Left ventricle myocardium superior (tissue), 1 donor: Measurements from ENCODE around the gene GALNTL6. TPM values are rescaled to one million over a fixed set of nuclear protein-coding genes. Genes with fewer than 3 reads are reported as not detected.

Source experiments
- ATAC-seq: fragments of 200-7000 bp; cut with Tn5 transposase; one replicate; pipeline ENCODE4 v1.9.1; 2020; ENCODE audit warnings: mild to moderate bottlenecking, moderate library complexity
- DNase-seq: peaks from one replicate; pipeline ENCODE4 v3.0.0-alpha.2; 2020
- intact Hi-C: fragments of 100-400 bp; cut with micrococcal nuclease; formaldehyde crosslinking; loops from one replicate; pipeline ENCODE4 v1.11.0; 2022
- long read RNA-seq: library from polyadenylated mRNA; unstranded; transcript quantifications from one replicate; pipeline ENCODE4 v2.0.0, GENCODE V29; 2021
- total RNA-seq: library from RNA; stranded (reverse); fragmentation: NEBNext Ultra II Directional; extraction: Animal tissue kit (Norgen Biotek cat#: 25700); gene quantifications from one replicate; pipeline ENCODE4 v1.2.1, GENCODE V29; 2021
- donor health status: DM: no; HTN: yes; CAD: no; lungs with severe emphysema.

Gene GALNTL6
- total RNA-seq: not detected
- long read RNA-seq: 0 reads

GRCh38 chr4:171812665-171813525 lies at the start of gene GALNTL6:
Gene GALNTL6 (plus strand): TSS chr4:171813404.
- no peak for DNase-seq
- no peak for ATAC-seq
- intact Hi-C loops: no loop called here

DNA sequence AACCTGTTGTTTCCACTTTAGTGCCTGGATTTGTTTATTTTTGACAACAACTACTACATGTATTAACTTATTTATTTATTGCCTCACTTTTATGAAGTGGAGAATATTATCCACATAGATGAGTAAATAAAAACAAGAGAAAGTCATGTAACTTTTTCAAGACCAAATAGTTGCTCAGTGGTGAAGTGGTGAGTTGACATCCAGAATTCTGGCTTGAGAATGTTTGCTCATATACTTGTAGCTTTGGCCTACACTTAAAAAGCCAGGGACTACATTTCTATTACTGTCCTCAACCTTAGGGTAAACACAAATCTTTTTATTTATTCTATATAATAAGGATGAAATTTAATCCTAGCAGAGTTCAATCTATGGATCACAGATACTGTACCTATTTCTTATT lies 47.7 kb upstream of the GALNTL6 start:
- ATAC-seq (no peak), DNase-seq (no peak)
- intact Hi-C loops: no loop called here

DNA sequence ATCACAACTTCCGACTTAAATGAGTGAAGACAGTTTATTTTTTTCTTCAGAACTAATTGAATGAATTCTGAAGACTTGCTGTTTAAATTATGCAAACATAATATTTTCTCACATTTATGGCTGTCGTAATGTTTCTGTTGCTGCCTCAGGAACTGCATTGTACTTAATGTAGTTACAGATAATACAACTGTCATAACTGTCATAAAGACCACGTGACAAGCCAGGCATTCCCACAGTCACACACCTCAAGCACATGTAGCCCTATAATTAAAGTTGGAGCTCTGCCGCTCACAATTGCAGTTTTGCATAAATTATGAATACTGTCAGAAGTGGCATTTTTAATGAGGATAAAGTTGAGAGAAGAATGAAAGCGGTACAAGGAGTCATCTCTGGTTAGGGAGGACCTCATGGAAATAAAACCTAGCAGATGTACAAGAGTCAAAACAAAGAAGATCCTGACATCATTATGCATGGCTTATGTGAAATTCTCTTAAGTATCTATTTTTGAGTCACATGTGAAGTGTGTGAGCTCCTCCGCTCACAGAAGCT lies 38.5 kb upstream of the GALNTL6 start:
- intact Hi-C loops: no loop called here
- no peak for ATAC-seq
- DNase-seq: no peak

- ATAC-seq: no peak
- intact Hi-C loops: no loop called here
Observed at GRCh38 chr4:171779301-171779700, 33.9 kb upstream of the GALNTL6 start.

GRCh38 chr4:171785388-171785787 lies 27.8 kb upstream of the GALNTL6 start:
- ATAC-seq: no peak
- no peak for DNase-seq
- intact Hi-C loops: no loop called here

More at GRCh38 chr4:171779301-171779700, 33.9 kb upstream of the GALNTL6 start:
- no peak for DNase-seq

DNA sequence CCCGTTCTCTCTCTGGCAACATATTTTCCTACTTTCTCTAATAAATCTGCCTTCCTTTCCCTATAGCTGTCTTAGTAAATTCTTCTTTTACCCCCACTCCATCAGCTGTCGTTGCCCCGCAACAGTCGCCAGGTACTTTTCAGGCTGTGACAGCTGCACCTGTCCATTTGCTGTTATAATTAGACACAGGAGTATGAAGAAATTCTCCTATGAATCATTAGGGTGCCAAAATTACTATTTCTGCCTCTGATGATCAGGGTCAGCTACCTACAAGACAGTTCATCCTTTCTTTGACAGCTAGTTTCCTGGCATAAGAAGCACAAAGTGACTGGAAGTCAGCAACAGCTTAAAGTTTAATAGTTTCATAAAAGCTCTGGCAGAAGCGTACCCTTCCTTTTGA lies 19.5 kb upstream of the GALNTL6 start:
- ATAC-seq: no peak
- intact Hi-C loops: no loop called here

DNA sequence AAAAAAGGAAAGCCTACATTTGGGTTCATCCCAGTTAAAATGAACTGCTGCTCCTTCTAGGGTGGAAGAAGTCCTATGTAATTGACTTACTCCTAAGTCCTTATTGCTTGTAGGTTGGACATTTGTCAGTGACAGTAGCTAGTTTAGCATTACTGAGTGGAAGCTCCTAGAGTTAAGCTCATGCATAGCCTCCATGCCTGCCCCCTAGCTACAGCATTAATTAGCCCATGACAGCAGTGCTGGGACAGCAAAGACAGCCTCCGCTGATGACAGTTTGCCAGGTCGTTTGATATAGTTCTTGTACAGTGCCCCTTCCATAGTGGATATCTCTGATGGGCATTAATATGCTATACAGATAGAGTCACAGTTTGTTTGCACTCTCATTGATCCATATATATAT lies 18.7 kb upstream of the GALNTL6 start:
- ATAC-seq (no peak), DNase-seq (no peak)
- intact Hi-C loops: no loop called here

More for the DNA sequence above, 19.5 kb upstream of the GALNTL6 start:
- no peak for DNase-seq

- no peak for ATAC-seq
- DNase-seq: no peak
- intact Hi-C loops: no loop called here
Observed at GRCh38 chr4:171809854-171810253, 3.4 kb upstream of the GALNTL6 start.

GRCh38 chr4:171812333-171812664 lies 905 bp upstream of the GALNTL6 start:
- DNase-seq (no peak), ATAC-seq (no peak)
- intact Hi-C loops: no loop called here

DNA sequence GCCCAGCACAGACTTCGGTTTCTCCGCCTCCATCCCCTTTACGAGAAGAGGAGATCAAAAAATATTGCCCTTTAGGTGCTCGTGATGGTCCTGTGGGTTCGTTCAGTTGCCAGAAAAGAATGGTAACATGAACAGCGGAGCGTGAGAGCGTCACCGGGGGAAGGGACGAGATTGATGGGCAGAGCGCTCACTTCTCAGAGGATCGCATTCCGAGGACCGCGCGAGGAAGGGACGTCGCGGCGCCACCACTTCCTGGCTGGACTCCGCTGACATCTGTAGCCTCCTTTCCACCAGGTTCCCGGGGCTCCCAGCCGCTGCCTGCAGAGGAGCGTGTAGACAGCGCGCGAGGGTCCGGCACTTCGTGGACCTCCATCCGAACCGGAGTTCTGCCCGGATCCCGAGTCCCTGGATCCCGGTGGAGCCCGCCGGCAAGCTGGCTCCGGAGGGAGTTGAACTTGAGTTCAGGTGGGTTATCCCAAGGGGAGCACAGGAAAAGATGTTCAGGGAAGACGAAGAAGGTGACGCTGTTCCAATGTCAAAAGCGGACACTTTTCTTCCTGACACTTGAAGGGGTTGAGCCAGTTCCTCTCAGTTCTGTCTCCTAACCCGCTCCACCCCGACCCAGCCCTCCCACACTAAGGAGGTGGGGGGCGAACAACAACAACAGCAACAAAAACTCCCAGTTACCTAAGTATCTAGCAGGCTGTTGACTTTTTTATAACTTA lies 484 bp downstream of the GALNTL6 start:
- DNase-seq (no peak), ATAC-seq (no peak)
- intact Hi-C loops: no loop called here

DNA sequence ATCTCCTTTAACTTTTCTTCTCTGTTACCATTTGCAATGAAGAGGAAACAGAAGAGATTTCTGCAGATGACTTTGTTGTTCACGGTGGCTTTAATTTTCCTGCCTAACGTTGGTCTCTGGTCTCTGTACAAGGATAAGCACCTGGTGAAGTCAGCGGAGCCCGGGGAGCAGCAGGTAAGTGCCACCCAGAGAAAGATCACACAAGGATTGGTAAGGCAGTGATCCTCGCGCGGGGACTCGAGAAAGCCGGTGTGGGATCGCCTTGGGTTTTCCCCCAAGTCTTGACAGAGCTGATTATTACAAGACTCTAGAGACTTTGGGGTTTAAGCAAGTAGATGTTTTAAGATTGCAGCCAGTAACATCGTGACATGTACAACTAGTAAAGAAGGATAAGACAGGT lies 1.3 kb downstream of the GALNTL6 start:
- ATAC-seq (no peak), DNase-seq (no peak)
- intact Hi-C loops: no loop called here

- ATAC-seq: no peak
- intact Hi-C loops: no loop called here
Observed at GRCh38 chr4:171817026-171817425, 3.8 kb downstream of the GALNTL6 start.

DNA sequence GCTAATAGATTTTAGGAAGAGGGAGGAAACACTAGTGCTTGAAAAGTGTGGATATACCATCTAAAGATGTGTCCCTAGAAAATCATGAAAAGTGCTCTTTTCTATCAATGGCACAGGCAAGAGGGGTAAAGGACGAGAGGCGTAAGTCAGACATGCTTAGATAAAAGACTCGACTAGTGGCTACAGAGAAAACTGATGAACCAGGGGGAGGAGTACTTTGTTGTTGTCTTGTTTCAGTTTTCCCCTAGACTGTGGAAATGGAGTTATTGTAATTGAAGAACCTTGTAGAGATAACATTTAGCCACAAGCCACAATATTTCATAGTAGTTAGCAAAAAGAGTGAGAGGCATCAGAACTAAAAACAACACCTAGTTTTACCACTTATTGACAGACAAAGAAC lies 21.4 kb downstream of the GALNTL6 start:
- intact Hi-C loops: no loop called here
- ATAC-seq: no peak
- DNase-seq: no peak

More at GRCh38 chr4:171817026-171817425, 3.8 kb downstream of the GALNTL6 start:
- DNase-seq: no peak

GRCh38 chr4:171843456-171843855 lies 30.3 kb downstream of the GALNTL6 start:
- intact Hi-C loops: no loop called here
- ATAC-seq: no peak
- DNase-seq: no peak

- intact Hi-C loops: no loop called here
- no peak for DNase-seq
- no peak for ATAC-seq
Observed at GRCh38 chr4:171846232-171846631, 33.0 kb downstream of the GALNTL6 start.

DNA sequence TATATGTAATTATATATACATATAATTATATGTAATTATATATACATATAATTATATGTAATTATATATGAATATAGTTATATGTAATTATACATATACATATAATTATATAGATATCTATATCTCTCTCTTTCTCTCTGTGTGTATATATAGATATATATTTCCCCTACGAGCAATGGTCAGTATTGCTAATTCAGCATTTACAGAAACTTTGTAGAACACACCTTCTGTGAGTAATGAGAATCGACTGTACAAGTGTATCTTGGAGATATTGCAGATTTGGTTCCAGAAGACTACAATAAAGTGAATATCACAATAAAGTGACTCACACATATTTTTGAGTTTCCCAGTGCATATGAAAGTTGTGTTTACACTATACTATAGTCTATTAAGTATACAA lies 33.7 kb downstream of the GALNTL6 start:
- intact Hi-C loops: no loop called here
- ATAC-seq (no peak), DNase-seq (no peak)

DNA sequence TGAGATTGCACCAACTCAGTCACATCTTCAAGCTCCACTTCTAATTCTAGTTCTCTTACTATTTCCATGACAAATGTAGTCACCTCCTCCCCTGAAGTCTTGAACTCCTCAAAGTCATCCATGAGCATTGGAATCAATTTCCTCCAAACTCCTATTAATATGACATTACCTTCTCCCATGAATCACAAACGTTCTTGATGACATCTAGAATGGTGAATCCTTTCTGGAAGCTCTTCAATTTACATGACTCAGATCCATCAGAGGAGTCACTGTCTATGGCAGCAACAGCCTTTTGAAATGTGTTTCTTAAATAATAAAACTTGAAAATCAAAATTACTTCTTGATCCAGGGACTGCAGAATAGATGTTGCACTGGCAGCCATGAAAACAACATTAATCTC lies 34.5 kb downstream of the GALNTL6 start:
- intact Hi-C loops: no loop called here
- DNase-seq (no peak), ATAC-seq (no peak)

GRCh38 chr4:171849686-171850222 lies 36.5 kb downstream of the GALNTL6 start:
- ATAC-seq (no peak), DNase-seq (no peak)
- intact Hi-C loops: no loop called here

DNA sequence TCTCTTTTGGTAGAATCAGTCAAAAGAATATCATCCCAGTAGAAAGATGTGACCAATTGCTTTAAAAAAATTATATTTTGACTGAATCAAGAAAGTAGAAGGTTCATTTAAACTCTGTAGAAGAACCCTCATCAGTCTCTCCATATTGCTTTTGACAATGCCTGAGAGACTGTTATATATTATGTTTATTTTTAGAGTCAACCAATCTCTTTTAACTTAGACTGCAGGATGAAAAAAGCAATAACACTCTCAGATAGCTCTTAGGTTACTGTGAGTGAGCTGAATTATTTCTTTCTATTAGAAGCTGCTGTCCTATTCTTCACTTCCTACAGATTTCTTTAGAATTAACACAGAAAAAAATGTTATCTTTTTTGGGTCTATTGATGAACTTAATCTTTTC lies 38.1 kb downstream of the GALNTL6 start:
- no peak for ATAC-seq
- intact Hi-C loops: no loop called here

DNA sequence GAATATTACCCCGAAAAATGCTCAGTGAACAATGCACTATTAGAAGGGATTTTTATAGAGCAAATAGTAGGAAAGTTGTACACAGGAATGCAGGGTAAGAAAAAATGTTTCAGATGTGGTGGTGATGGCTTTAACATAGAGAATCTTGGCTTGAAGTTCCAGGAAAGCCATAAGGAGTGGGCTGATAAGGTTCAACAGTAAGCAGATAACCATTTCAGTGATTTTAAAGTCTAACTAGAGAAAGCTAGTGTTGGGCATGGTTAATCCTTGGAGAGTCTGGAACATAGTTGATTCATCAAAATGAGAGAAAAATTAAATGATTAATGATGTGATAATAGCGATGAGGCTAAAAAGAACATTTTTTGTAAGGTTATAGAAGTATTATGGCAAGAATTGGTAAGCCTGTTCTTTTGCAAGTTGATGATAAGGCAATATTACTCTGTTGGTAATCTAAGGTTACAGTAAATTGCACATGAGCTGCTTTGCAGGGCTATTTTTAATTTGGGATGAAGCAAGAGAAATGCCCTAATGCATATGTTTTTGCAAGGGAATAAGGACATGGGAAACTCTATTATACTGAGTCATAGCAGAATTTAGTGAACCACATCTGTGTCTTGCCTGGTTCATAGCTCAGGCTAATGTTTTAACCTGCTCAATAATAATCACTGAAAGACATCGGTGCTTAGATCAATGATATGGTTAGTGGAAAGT lies 44.3 kb downstream of the GALNTL6 start:
- ATAC-seq: no peak
- intact Hi-C loops: no loop called here
- DNase-seq: no peak

More for the DNA sequence above, 38.1 kb downstream of the GALNTL6 start:
- DNase-seq: no peak
